GM06990 (cell line): ENCODE measurements around the gene CSNK1G2.
A peak's percentile ranks its signal among the peaks of the same experiment; 100 is the strongest.

Source experiments
- DNase-seq: peaks from one replicate; pipeline ENCODE4 v3.0.0-alpha.2; 2011; ENCODE audit not compliant: insufficient read length; ENCODE audit errors: extremely low read depth
- H3K27me3 ChIP-seq: replicated peaks from 2 replicates; pipeline ENCODE4 v1.6.0; 2011; ENCODE audit warnings: low read length; ENCODE audit not compliant: control insufficient read depth, insufficient read depth
- H3K36me3 ChIP-seq: 2 replicates; pipeline ENCODE4 v1.5.1; 2011; ENCODE audit warnings: low read length; ENCODE audit not compliant: control insufficient read depth, insufficient read depth
- H3K4me3 ChIP-seq: replicated peaks from 2 replicates; pipeline ENCODE4 v1.5.1; 2011; ENCODE audit warnings: low read depth, mild to moderate bottlenecking, control low read depth, low read length
- CTCF ChIP-seq: IDR thresholded peaks from 2 replicates; pipeline ENCODE4 v1.5.1; 2011; ENCODE audit warnings: low read length, control low read depth, mild to moderate bottlenecking, inconsistent platforms; ENCODE audit not compliant: insufficient read depth, poor library complexity, severe bottlenecking

CSNK1G2 gene

GRCh38 chr19:1942078-1942933 lies 1.3 kb downstream of the CSNK1G2 start:
- TF ChIP-seq CTCF = no peak
- DNase-seq = peak; percentile 83
- Histone ChIP-seq H3K4me3 (peak overlapping the region; percentile 83), H3K36me3 (no peaks in the 10 kb centered on the region), H3K27me3 (no peaks in the 10 kb centered on the region)

DNA sequence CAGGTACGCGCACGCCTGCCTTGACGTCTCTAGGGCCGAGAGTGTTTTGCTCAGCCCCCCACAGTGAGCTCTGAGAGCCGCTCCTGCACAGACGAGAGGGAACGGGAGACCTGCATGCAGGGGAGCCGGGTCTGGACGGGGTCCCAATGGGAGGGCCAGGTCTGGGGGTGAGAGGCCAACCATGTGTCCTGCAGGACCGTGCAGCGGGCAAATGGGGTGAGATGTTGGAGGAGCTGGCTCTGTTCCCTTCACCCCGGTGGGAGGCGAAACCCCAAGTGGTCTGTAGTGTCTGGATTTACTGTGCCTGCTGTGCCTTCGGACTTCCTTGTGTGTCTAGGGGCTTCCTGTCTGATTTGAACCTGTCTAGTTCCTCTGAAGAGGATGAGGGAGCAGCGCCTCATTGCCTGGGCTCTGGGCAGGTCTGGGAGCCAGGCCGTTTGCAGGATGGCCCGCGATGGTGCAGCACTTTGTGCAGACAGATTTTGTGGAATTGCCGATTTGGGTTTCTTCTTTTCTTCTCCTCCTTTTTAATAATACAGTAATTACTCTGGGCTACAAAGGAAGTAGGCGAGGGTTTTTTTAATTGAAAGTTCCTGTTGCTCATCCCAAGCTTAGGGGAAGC lies 2.1 kb downstream of the CSNK1G2 start:
- Histone ChIP-seq H3K27me3 (no peaks in the 10 kb centered on the region), H3K4me3 (peak overlapping the region; percentile 83), H3K36me3 (no peaks in the 10 kb centered on the region)
- TF ChIP-seq CTCF = no peak
- DNase-seq = peak; percentile 36

DNA sequence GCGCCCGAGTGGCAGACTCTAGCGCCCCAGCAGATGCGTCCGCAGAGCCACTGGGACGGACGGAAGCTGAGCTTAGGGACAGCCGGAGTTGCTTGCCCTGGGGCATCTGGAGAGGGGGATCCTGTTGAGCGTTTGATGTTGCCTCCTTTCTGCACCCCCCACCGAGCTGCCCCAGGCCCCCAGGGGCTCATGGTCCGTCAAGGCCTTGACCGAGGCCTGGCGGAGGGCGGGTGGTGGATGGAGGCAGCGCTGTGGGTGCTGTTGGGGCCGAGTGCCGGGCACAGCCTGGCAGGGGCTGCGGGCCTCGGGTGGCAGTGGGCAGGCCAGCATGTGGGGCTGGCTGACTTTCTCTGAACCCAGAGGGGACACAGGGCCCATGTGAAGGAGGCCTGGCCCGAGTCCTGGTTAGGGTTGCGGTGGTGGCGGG lies 2.7 kb downstream of the CSNK1G2 start:
- Histone ChIP-seq H3K27me3 (no peaks in the 10 kb centered on the region), H3K4me3 (peak overlapping the region; percentile 83), H3K36me3 (no peaks in the 10 kb centered on the region)
- TF ChIP-seq CTCF = no peak
- DNase-seq = no peak

- H3K27me3 ChIP-seq = no peaks in the 10 kb centered on the region
- no peaks in the 10 kb centered on the region; the same call in 1 of the 2 replicates for H3K36me3 ChIP-seq
- TF ChIP-seq CTCF = no peak
- no peak overlapping the region for H3K4me3 ChIP-seq
- DNase-seq = peak; percentile 20
These were observed 3.3 kb downstream of the CSNK1G2 start for GRCh38 chr19:1944088-1944915.

GRCh38 chr19:1944916-1945561 lies 4.1 kb downstream of the CSNK1G2 start:
- no peak for DNase-seq
- no peaks in the 10 kb centered on the region for H3K27me3 ChIP-seq
- H3K4me3 ChIP-seq = no peak overlapping the region
- peaks cover 3% of the 10 kb centered on the region for H3K36me3 ChIP-seq
- TF ChIP-seq CTCF = no peak
